Stimulated activated CD4-positive, alpha-beta T cell treated with anti-CD3 and anti-CD28 coated beads, Interleukin-15, amount 100 ng/mL, for 48 hours (primary cell): ENCODE results near the gene CD2.
A peak's percentile ranks its signal among the peaks of the same experiment; 100 is the strongest.

Experiments used
- DNase-seq, 2 donors: peaks; one replicate each; pipeline ENCODE4 v3.0.0-alpha.2; 2020; ENCODE audit warnings: low read depth in 2 of 2

CD2 gene

GRCh38 chr1:116754198-116754977, at the start of gene CD2:
Gene CD2, plus strand, starts transcription at chr1:116754430. Its CDS starts 63 bp downstream, at chr1:116754493.
- no peak for DNase-seq

GRCh38 chr1:116706123-116706522, 48.1 kb upstream of the CD2 start:
- no peak for DNase-seq

- DNase-seq, result no peak
Observed at GRCh38 chr1:116706841-116707240, 47.4 kb upstream of the CD2 start.

GRCh38 chr1:116708255-116708900, 45.9 kb upstream of the CD2 start:
- DNase-seq, result no peak

GRCh38 chr1:116709666-116710167, 44.5 kb upstream of the CD2 start:
- DNase-seq, result no peak

- DNase-seq, result no peak
Observed at GRCh38 chr1:116710420-116711262, 43.6 kb upstream of the CD2 start.

- peak; percentile 24 to 32 for DNase-seq
Observed at GRCh38 chr1:116711263-116711840, 42.9 kb upstream of the CD2 start.

GRCh38 chr1:116712510-116712909, 41.7 kb upstream of the CD2 start:
- no peak for DNase-seq

- no peak for DNase-seq
Observed at GRCh38 chr1:116713474-116713873, 40.8 kb upstream of the CD2 start.

- DNase-seq, result no peak
Observed at GRCh38 chr1:116716391-116716790, 37.8 kb upstream of the CD2 start.

- no peak for DNase-seq
Observed at GRCh38 chr1:116717318-116717717, 36.9 kb upstream of the CD2 start.

- DNase-seq, result no peak
Observed at GRCh38 chr1:116720364-116721038, 33.7 kb upstream of the CD2 start.

GRCh38 chr1:116721039-116721405, 33.2 kb upstream of the CD2 start:
- DNase-seq, result no peak

- DNase-seq, result no peak
Observed at GRCh38 chr1:116721451-116722007, 32.7 kb upstream of the CD2 start.

- DNase-seq, result no peak
Observed at GRCh38 chr1:116722016-116722838, 32.0 kb upstream of the CD2 start.

GRCh38 chr1:116724765-116725375, 29.4 kb upstream of the CD2 start:
- DNase-seq, result peak; percentile 63 to 81

GRCh38 chr1:116725798-116726197, 28.4 kb upstream of the CD2 start:
- DNase-seq, result no peak

GRCh38 chr1:116726872-116727820, 27.1 kb upstream of the CD2 start:
- no peak for DNase-seq

GRCh38 chr1:116731439-116731838, 22.8 kb upstream of the CD2 start:
- DNase-seq, result no peak
